ENCODE measurements around the gene KIRREL3. TPM values are rescaled to one million over a fixed set of nuclear protein-coding genes. Genes with fewer than 3 reads are reported as not detected.

Gene KIRREL3
- total and polyA plus RNA-seq, 7 experiments from 2014 or later, result not detected

GRCh38 chr11:126408901-126409619 lies 591.5 kb downstream of the KIRREL3 start:
- Histone ChIP-seq H3K36me3 (ENCODE audit: control insufficient read depth in 2 of 3, insufficient read depth in 3 of 3, low read length in 3 of 3) (no peaks in the 10 kb centered on the region), H3K27me3 (ENCODE audit: control insufficient read depth in 2 of 2, insufficient read depth in 2 of 2, low read length in 2 of 2) (no peaks in the 10 kb centered on the region), H3K4me1 (ENCODE audit: control insufficient read depth in 2 of 2, insufficient read depth in 2 of 2, low read length in 2 of 2) (no peaks in the 10 kb centered on the region), H3K4me3 (ENCODE audit: low read length) (no peak overlapping the region), H3K9me3 (ENCODE audit: control insufficient read depth in 2 of 3, low read length in 3 of 3) (no peaks in the 10 kb centered on the region), H3K27ac (ENCODE audit: low read depth, low read length) (no peak overlapping the region)
- ChIA-PET CTCF (interaction anchor here (0.6 kb wide), 1 partner anchor 14 kb away, joined by 3 read pairs; no protein-coding TSS in a partner anchor), POLR2A (no interaction called here)
- intact Hi-C loops (cut with micrococcal nuclease), result no loop called here
- DNase-seq, result no peak
- Mint-ChIP-seq H3K4me3 (no peak overlapping the region), H3K36me3 (peaks cover 0 to 14% (median 5%) of the 10 kb centered on the region in 5 donors), H3K27ac (peak overlapping the region in 2 of 9 donors; percentile 10 to 72), H3K4me1 (no peaks in the 10 kb centered on the region), H3K27me3 (no peaks in the 10 kb centered on the region), H3K9me3 (peaks cover 0 to 1% (median 0%) of the 10 kb centered on the region in 11 donors)
- ATAC-seq, result no peak

DNA sequence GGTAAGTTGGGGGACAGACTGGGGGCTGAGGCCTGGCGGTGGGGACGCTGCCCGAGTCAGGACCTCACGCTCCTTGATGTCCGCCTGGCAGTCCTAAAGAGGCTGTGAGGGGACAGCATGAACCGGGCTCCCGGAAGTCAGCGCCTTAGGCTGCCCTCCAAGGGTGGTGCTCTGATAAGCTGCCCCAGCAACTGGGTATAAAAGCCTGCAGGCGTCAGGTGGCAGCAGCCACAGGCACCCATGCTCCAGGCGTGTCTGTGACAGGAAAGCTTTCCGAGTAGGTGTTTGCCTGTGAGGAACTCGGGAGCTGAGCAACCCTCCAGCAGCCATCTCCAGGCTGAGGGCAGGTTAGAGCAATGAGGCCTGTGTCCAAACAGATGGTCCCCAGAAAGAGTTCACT lies 592.1 kb downstream of the KIRREL3 start:
- Mint-ChIP-seq H3K27me3 (no peaks in the 10 kb centered on the region), H3K9me3 (peaks cover 0 to 1% (median 0%) of the 10 kb centered on the region in 11 donors), H3K36me3 (peaks cover 0 to 14% (median 5%) of the 10 kb centered on the region in 5 donors), H3K4me3 (no peak overlapping the region), H3K27ac (no peak overlapping the region), H3K4me1 (no peaks in the 10 kb centered on the region)
- H3K27me3 ChIP-seq (ENCODE audit: control insufficient read depth in 2 of 2, insufficient read depth in 2 of 2, low read length in 2 of 2), result no peaks in the 10 kb centered on the region
- ATAC-seq (no peak), DNase-seq (no peak)
- ChIA-PET POLR2A (no interaction called here), CTCF (no interaction called here)
- no peak overlapping the region for H3K27ac ChIP-seq (ENCODE audit: low read depth, low read length)
- no peaks in the 10 kb centered on the region for H3K4me1 ChIP-seq (ENCODE audit: control insufficient read depth in 2 of 2, insufficient read depth in 2 of 2, low read length in 2 of 2)
- H3K9me3 ChIP-seq (ENCODE audit: control insufficient read depth in 2 of 3, low read length in 3 of 3), result no peaks in the 10 kb centered on the region
- intact Hi-C loops (cut with micrococcal nuclease), result no loop called here
- no peaks in the 10 kb centered on the region for H3K36me3 ChIP-seq (ENCODE audit: control insufficient read depth in 2 of 3, insufficient read depth in 3 of 3, low read length in 3 of 3)
- no peak overlapping the region for H3K4me3 ChIP-seq (ENCODE audit: low read length)

GRCh38 chr11:126407682-126408288 lies 592.8 kb downstream of the KIRREL3 start:
- POLR2A ChIA-PET, result no interaction called here
- Mint-ChIP-seq H3K36me3 (peaks cover 0 to 14% (median 5%) of the 10 kb centered on the region in 5 donors), H3K4me1 (no peaks in the 10 kb centered on the region), H3K4me3 (no peak overlapping the region), H3K27ac (no peak overlapping the region), H3K9me3 (peaks cover 0 to 1% (median 0%) of the 10 kb centered on the region in 11 donors), H3K27me3 (no peaks in the 10 kb centered on the region)
- intact Hi-C loops (cut with micrococcal nuclease), result no loop called here
- Histone ChIP-seq H3K36me3 (ENCODE audit: control insufficient read depth in 2 of 3, insufficient read depth in 3 of 3, low read length in 3 of 3) (no peaks in the 10 kb centered on the region), H3K27ac (ENCODE audit: low read depth, low read length) (no peak overlapping the region), H3K9me3 (ENCODE audit: control insufficient read depth in 2 of 3, low read length in 3 of 3) (no peaks in the 10 kb centered on the region), H3K4me1 (ENCODE audit: control insufficient read depth in 2 of 2, insufficient read depth in 2 of 2, low read length in 2 of 2) (no peaks in the 10 kb centered on the region), H3K27me3 (ENCODE audit: control insufficient read depth in 2 of 2, insufficient read depth in 2 of 2, low read length in 2 of 2) (no peaks in the 10 kb centered on the region), H3K4me3 (ENCODE audit: low read length) (no peak overlapping the region)
- CTCF ChIA-PET, result no interaction called here
- DNase-seq (no peak), ATAC-seq (no peak)

DNA sequence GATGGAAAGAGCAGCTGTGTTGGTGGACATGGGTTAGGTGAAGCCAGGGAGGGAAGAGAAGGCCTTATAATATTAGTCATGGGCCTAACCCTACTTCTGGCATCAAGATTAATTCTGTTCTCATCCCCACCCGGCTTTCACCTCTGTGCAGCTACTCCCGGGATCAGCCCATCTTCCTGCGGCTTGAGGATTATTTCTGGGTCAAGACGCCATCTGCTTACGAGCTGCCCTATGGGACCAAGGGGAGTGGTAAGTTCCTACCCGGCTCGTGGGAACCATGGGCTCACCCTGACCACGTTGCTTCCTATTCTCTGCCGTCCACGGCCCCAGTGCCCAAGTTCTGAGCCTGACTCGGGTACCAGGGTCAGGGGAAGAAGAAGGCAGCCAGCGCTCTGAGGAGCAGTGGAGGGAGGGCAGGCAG lies 593.5 kb downstream of the KIRREL3 start:
- no peak for ATAC-seq
- intact Hi-C loops (cut with micrococcal nuclease), result no loop called here
- Histone ChIP-seq H3K9me3 (ENCODE audit: control insufficient read depth in 2 of 3, low read length in 3 of 3) (no peaks in the 10 kb centered on the region), H3K36me3 (ENCODE audit: control insufficient read depth in 2 of 3, insufficient read depth in 3 of 3, low read length in 3 of 3) (no peaks in the 10 kb centered on the region), H3K4me3 (ENCODE audit: low read length) (no peak overlapping the region), H3K27ac (ENCODE audit: low read depth, low read length) (no peak overlapping the region), H3K27me3 (ENCODE audit: control insufficient read depth in 2 of 2, insufficient read depth in 2 of 2, low read length in 2 of 2) (no peaks in the 10 kb centered on the region), H3K4me1 (ENCODE audit: control insufficient read depth in 2 of 2, insufficient read depth in 2 of 2, low read length in 2 of 2) (no peaks in the 10 kb centered on the region)
- peaks cover 0 to 13% (median 4%) of the 10 kb centered on the region in 5 donors for H3K36me3 Mint-ChIP-seq
- DNase-seq, result no peak
- peaks cover 0 to 1% (median 0%) of the 10 kb centered on the region in 11 donors for H3K9me3 Mint-ChIP-seq
- ChIA-PET CTCF (no interaction called here), POLR2A (no interaction called here)
- H3K27me3 Mint-ChIP-seq, result no peaks in the 10 kb centered on the region
- no peak overlapping the region for H3K27ac Mint-ChIP-seq
- H3K4me1 Mint-ChIP-seq, result no peaks in the 10 kb centered on the region
- no peak overlapping the region for H3K4me3 Mint-ChIP-seq

DNA sequence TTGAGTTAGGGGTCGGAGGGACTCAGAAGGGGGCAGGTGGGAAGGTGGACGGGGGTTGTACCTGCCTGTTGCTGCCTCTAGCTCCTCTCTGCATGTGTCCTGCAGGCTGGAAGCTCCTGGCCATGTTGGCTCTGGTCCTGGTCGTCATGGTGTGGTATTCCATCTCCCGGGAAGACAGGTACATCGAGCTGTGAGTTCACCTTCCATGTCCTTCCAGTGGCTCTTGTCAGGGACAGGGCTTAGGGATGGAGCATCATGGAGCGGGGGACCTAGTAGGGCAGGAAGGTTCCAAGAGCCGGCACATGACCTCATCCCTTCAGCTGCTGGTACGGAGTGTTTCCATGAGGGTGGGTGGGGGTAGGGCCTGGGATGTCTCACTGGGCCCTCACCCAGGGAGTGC lies 594.2 kb downstream of the KIRREL3 start:
- Mint-ChIP-seq H3K4me1 (no peaks in the 10 kb centered on the region), H3K9me3 (peaks cover 0 to 1% (median 0%) of the 10 kb centered on the region in 11 donors), H3K36me3 (peaks cover 0 to 11% (median 0%) of the 10 kb centered on the region in 5 donors), H3K27me3 (no peaks in the 10 kb centered on the region), H3K4me3 (no peak overlapping the region), H3K27ac (no peak overlapping the region)
- Histone ChIP-seq H3K36me3 (ENCODE audit: control insufficient read depth in 2 of 3, insufficient read depth in 3 of 3, low read length in 3 of 3) (no peaks in the 10 kb centered on the region), H3K27me3 (ENCODE audit: control insufficient read depth in 2 of 2, insufficient read depth in 2 of 2, low read length in 2 of 2) (no peaks in the 10 kb centered on the region), H3K4me3 (ENCODE audit: low read length) (no peak overlapping the region), H3K9me3 (ENCODE audit: control insufficient read depth in 2 of 3, low read length in 3 of 3) (no peaks in the 10 kb centered on the region), H3K27ac (ENCODE audit: low read depth, low read length) (no peak overlapping the region), H3K4me1 (ENCODE audit: control insufficient read depth in 2 of 2, insufficient read depth in 2 of 2, low read length in 2 of 2) (no peaks in the 10 kb centered on the region)
- CTCF ChIA-PET, result no interaction called here
- no peak for DNase-seq
- intact Hi-C loops (cut with micrococcal nuclease), result no loop called here
- no peak for ATAC-seq
- POLR2A ChIA-PET, result no interaction called here

GRCh38 chr11:126405906-126406305 lies 594.7 kb downstream of the KIRREL3 start:
- Histone ChIP-seq H3K27ac (ENCODE audit: low read depth, low read length) (no peak overlapping the region), H3K9me3 (ENCODE audit: control insufficient read depth in 2 of 3, low read length in 3 of 3) (no peaks in the 10 kb centered on the region), H3K27me3 (ENCODE audit: control insufficient read depth in 2 of 2, insufficient read depth in 2 of 2, low read length in 2 of 2) (no peaks in the 10 kb centered on the region), H3K36me3 (ENCODE audit: control insufficient read depth in 2 of 3, insufficient read depth in 3 of 3, low read length in 3 of 3) (no peaks in the 10 kb centered on the region), H3K4me1 (ENCODE audit: control insufficient read depth in 2 of 2, insufficient read depth in 2 of 2, low read length in 2 of 2) (no peaks in the 10 kb centered on the region), H3K4me3 (ENCODE audit: low read length) (no peak overlapping the region)
- Mint-ChIP-seq H3K27ac (no peak overlapping the region), H3K9me3 (peaks cover 0 to 1% (median 0%) of the 10 kb centered on the region in 11 donors), H3K27me3 (no peaks in the 10 kb centered on the region), H3K4me1 (no peaks in the 10 kb centered on the region), H3K36me3 (peaks cover 0 to 11% (median 0%) of the 10 kb centered on the region in 5 donors), H3K4me3 (no peak overlapping the region)
- no peak for ATAC-seq
- DNase-seq, result no peak
- CTCF ChIA-PET, result interaction anchor here (0.6 kb wide), 1 partner anchor 1435 kb away, joined by 5 read pairs; no protein-coding TSS in a partner anchor
- POLR2A ChIA-PET, result no interaction called here
- intact Hi-C loops (cut with micrococcal nuclease), result no loop called here

- ChIA-PET CTCF (interaction anchor here (0.6 kb wide), 2 partner anchors 53 to 1435 kb away, joined by 3 to 5 read pairs; no protein-coding TSS in a partner anchor), POLR2A (no interaction called here)
- no peak overlapping the region for H3K27ac Mint-ChIP-seq
- H3K4me1 Mint-ChIP-seq, result no peaks in the 10 kb centered on the region
- H3K27me3 ChIP-seq (ENCODE audit: control insufficient read depth in 2 of 2, insufficient read depth in 2 of 2, low read length in 2 of 2), result no peaks in the 10 kb centered on the region
- peaks cover 0 to 7% (median 0%) of the 10 kb centered on the region in 5 donors for H3K36me3 Mint-ChIP-seq
- no peaks in the 10 kb centered on the region for H3K9me3 ChIP-seq (ENCODE audit: control insufficient read depth in 2 of 3, low read length in 3 of 3)
- ATAC-seq, result no peak
- H3K9me3 Mint-ChIP-seq, result no peaks in the 10 kb centered on the region
- H3K4me1 ChIP-seq (ENCODE audit: control insufficient read depth in 2 of 2, insufficient read depth in 2 of 2, low read length in 2 of 2), result no peaks in the 10 kb centered on the region
- no peak overlapping the region for H3K4me3 Mint-ChIP-seq
- H3K27me3 Mint-ChIP-seq, result no peaks in the 10 kb centered on the region
- no peaks in the 10 kb centered on the region for H3K36me3 ChIP-seq (ENCODE audit: control insufficient read depth in 2 of 3, insufficient read depth in 3 of 3, low read length in 3 of 3)
- H3K27ac ChIP-seq (ENCODE audit: low read depth, low read length), result no peak overlapping the region
- H3K4me3 ChIP-seq (ENCODE audit: low read length), result no peak overlapping the region
- intact Hi-C loops (cut with micrococcal nuclease), result no loop called here
- DNase-seq, result no peak
Measured at GRCh38 chr11:126405374-126405773, 595.2 kb downstream of the KIRREL3 start.
